Effector memory CD8-positive, alpha-beta T cell (primary cell): ENCODE results near the gene ANKRD34A.

Source experiments
- ATAC-seq: fragments of 150-1000 bp; cut with Tn5 transposase; replicated peaks from 2 replicates; pipeline ENCODE4 v1.10.0; 2021; ENCODE audit warnings: mild to moderate bottlenecking, moderate library complexity
- DNase-seq, 3 experiments: peaks; one replicate each; pipeline ENCODE4 v3.0.0; 2021
- H3K27ac Mint-ChIP-seq, 2 donors: one replicate each; pipeline ENCODE4 v1.8.0; 2022; ENCODE audit warnings: mild to moderate bottlenecking in 2 of 2, mixed read lengths in 2 of 2, moderate library complexity in 2 of 2
- H3K27me3 Mint-ChIP-seq, 2 donors: one replicate each; pipeline ENCODE4 v1.8.0; 2022; ENCODE audit warnings: mixed read lengths in 2 of 2
- H3K36me3 Mint-ChIP-seq: one replicate; pipeline ENCODE4 v1.8.0; 2022; ENCODE audit warnings: mild to moderate bottlenecking, moderate library complexity, mixed read lengths; ENCODE audit not compliant: insufficient read depth
- H3K4me1 Mint-ChIP-seq, 2 donors: one replicate each; pipeline ENCODE4 v1.8.0; 2022; ENCODE audit warnings: low read depth in 2 of 2, mixed read lengths in 2 of 2
- H3K4me3 Mint-ChIP-seq, 2 donors: one replicate each; pipeline ENCODE4 v1.8.0; 2022; ENCODE audit warnings: mild to moderate bottlenecking in 2 of 2, mixed read lengths in 2 of 2, moderate library complexity in 2 of 2
- H3K9me3 Mint-ChIP-seq, 2 donors: one replicate each; pipeline ENCODE4 v1.8.0; 2022; ENCODE audit warnings: mixed read lengths in 2 of 2
- total RNA-seq, 9 experiments: gene quantifications; one replicate each; lab custom pipeline; 2026; lab: John Stamatoyannopoulos, UW

ANKRD34A gene
- total RNA-seq: 1.5 to 5.8 (median 2.7) reads per million in 9 experiments

DNA sequence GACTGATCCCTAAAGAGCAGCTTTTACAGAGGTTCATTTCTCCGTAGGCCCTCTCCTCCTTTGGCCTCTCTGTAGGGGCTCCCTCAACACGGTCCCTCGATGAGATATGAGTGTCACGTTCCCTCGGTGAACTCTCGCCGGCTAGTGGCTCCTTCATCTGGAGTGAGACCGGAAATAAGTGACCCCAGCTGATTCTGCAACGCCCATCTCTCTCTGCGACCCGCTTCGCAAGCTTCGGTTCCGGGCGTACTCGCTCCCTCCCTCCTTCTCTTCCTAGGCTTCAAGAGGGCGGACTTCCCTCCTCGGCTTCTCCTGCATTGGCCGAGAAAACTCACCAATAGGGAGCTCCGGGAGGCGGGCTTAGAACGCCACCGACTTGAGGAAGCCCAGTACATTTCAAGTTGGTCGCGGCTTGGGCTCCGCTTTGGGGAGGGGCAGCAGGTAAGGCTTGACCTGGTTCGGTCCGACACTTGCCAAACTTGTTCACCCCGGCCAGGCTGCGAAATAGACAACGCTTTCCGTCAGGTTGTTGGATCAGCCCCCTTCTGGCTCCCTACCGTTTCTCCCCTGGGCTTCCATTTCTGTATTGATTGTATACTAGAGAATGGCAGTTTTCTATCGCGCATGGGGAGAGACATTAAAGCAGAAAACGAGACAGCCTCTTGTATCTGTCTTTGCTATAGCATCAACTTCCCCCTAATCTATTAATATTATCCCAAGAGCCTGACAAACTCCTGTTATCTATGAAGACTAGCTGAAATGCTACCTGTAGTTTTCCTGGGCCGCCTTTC is at the start of gene ANKRD34A, which contains the start of gene POLR3GL:
TSS of gene ANKRD34A (minus strand) at position 248 of the 791 bp plus-strand sequence. CDS start 2,816 bp downstream, outside the sequence.
TSS of gene POLR3GL (plus strand) at position 363 of the 791 bp plus-strand sequence. CDS start 10,176 bp downstream, outside the sequence.
- H3K27ac Mint-ChIP-seq: peak within 1 kb of the TSS; percentile 89 to 93
- H3K4me1 Mint-ChIP-seq: peaks cover 39 to 45% of the 10 kb centered on the region in 2 donors
- ATAC-seq (peak; percentile 90), DNase-seq (peak; percentile 85 to 91 (median 91))
- H3K27me3 Mint-ChIP-seq: no peaks in the 10 kb centered on the region
- H3K9me3 Mint-ChIP-seq: no peaks in the 10 kb centered on the region
- H3K4me3 Mint-ChIP-seq: peak within 1 kb of the TSS; percentile 96 to 99
- no peaks in the 10 kb centered on the region for H3K36me3 Mint-ChIP-seq

GRCh38 chr1:146013559-146013922 is 49.2 kb upstream of the ANKRD34A start:
- Mint-ChIP-seq H3K27ac (no peak overlapping the region), H3K27me3 (peaks cover 8 to 18% of the 10 kb centered on the region in 2 donors), H3K36me3 (no peaks in the 10 kb centered on the region), H3K9me3 (no peaks in the 10 kb centered on the region), H3K4me3 (no peak overlapping the region), H3K4me1 (peaks cover 4 to 5% of the 10 kb centered on the region in 2 donors)
- DNase-seq (no peak), ATAC-seq (no peak)

DNA sequence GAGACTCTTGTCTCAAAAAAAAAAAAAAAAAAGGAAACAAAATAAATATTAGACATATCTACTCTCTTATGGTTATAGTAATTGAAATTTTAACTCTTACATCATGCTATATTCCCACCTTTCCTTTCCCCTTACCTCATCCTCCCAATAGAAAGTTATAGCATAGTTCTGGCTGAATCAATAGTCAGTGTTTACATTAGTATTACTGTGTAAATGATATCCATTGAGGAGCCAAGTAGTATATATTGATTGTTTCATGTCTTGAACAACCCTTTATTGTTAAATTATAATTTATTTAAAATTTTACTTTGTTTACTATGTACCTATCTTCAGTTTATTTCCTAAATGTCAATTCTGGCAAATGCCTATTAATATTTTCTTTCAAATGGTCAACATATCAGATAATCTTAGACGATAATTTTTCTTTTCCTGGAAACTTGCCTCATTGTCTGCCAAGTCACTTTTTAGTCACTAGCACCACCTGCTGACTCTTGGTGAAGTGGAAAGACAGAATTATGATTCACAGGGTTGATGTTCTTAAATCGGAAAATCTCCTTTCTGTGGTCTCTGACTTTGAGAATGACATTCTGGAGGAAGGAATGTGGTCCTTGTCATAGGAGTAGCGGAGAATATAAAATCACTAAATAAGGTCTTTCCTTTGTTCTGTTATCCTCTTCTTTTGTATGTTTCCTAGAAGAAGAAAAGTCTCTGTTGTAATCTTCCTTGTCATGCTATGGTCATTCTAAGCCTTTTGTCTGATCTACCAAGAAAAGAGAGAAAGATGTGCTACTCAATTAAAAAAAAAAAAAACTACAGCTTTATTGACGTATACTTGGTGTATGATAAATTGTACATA is 48.6 kb upstream of the ANKRD34A start:
- H3K27me3 Mint-ChIP-seq: peaks cover 2 to 12% of the 10 kb centered on the region in 2 donors
- ATAC-seq (peak; percentile 74), DNase-seq (peak; percentile 59 to 68 (median 66))
- H3K4me1 Mint-ChIP-seq: peaks cover 4 to 5% of the 10 kb centered on the region in 2 donors
- H3K36me3 Mint-ChIP-seq: no peaks in the 10 kb centered on the region
- H3K9me3 Mint-ChIP-seq: no peaks in the 10 kb centered on the region
- H3K4me3 Mint-ChIP-seq: no peak overlapping the region
- H3K27ac Mint-ChIP-seq: no peak overlapping the region

DNA sequence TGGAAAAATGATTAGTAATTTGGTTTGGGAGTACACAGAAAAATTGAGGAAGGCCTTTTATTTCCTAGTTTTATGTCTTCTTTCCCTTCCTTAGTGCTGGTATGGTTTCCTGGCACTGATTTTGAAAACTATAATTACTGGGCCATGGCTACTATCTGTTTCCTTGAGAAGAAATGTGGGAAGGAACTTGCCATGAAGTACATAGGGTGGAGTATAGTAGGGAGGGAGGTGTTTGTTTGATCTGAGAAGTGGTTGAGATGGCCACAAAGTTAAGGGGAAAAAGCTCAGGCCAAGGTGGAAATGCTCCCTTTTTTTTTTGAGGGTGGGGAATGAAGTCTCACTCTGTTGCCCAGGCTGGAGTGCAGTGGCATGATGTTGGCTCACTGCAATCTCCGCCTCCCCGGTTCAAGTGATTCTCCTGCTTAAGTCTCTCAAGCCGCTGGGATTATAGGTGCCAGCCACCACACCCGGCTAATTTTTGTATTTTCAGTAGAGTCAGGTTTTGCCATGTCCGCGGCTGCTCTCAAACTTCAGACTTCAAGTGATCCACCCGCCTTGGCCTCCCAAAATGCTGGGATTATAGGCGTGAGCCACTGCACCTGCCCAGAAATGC is 45.9 kb upstream of the ANKRD34A start:
- Mint-ChIP-seq H3K4me3 (no peak overlapping the region), H3K9me3 (no peaks in the 10 kb centered on the region), H3K27me3 (no peaks in the 10 kb centered on the region), H3K27ac (no peak overlapping the region), H3K4me1 (peaks cover 20 to 28% of the 10 kb centered on the region in 2 donors), H3K36me3 (no peaks in the 10 kb centered on the region)
- no peak for ATAC-seq
- no peak for DNase-seq

DNA sequence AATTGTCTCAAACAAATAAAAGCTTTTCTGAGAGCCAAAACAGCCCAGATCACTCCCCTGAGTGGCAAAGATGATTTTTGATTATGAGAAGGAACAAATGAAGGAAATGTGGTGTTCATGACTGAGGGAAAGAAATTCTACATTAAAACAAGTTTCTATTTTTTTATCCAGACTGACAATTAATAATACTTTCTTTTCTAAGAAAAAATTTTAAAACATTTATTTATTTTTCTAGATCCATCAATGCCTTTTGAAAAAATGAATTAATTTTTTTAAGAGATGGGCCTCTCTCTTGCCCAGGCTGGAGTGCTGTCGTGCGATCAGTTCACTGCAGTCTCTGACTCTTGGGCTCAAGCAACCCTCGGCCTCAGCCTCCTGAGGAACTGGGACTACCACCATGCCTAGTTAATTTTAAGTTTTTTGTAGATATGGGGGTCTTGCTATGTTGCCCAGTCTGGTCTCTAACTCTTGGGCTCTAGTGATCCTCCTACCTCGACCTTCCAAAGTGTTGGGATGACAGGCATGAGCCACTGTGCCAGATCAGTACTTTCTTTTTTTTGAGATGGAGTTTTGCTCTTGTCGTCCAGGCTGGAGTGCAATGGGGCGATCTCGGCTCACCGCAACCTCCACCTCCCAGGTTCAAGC is 43.2 kb upstream of the ANKRD34A start:
- peak overlapping the region in 1 of 2 donors; percentile 76 for H3K4me3 Mint-ChIP-seq
- peaks cover 2% of the 10 kb centered on the region for H3K36me3 Mint-ChIP-seq
- no peaks in the 10 kb centered on the region for H3K9me3 Mint-ChIP-seq
- DNase-seq (no peak), ATAC-seq (no peak)
- peak overlapping the region; percentile 65 to 81 for H3K27ac Mint-ChIP-seq
- H3K27me3 Mint-ChIP-seq: no peaks in the 10 kb centered on the region
- peaks cover 26 to 34% of the 10 kb centered on the region in 2 donors for H3K4me1 Mint-ChIP-seq

GRCh38 chr1:146001709-146002108 is 37.3 kb upstream of the ANKRD34A start:
- H3K27me3 Mint-ChIP-seq: no peaks in the 10 kb centered on the region
- peaks cover 13% of the 10 kb centered on the region for H3K36me3 Mint-ChIP-seq
- peak overlapping the region; percentile 86 to 91 for H3K27ac Mint-ChIP-seq
- DNase-seq (no peak), ATAC-seq (no peak)
- peak overlapping the region; percentile 54 to 99 for H3K4me3 Mint-ChIP-seq
- H3K9me3 Mint-ChIP-seq: no peaks in the 10 kb centered on the region
- peaks cover 58 to 67% of the 10 kb centered on the region in 2 donors for H3K4me1 Mint-ChIP-seq

- Mint-ChIP-seq H3K36me3 (peaks cover 35% of the 10 kb centered on the region), H3K9me3 (no peaks in the 10 kb centered on the region), H3K4me3 (peak overlapping the region; percentile 93 to 99), H3K27ac (peak overlapping the region; percentile 89 to 91), H3K27me3 (no peaks in the 10 kb centered on the region), H3K4me1 (peaks cover 45 to 55% of the 10 kb centered on the region in 2 donors)
- peak; percentile 52 for ATAC-seq
- peak in 2 of 3 experiments; percentile 24 for DNase-seq
These were observed 35.1 kb upstream of the ANKRD34A start for GRCh38 chr1:145999321-146000024.

DNA sequence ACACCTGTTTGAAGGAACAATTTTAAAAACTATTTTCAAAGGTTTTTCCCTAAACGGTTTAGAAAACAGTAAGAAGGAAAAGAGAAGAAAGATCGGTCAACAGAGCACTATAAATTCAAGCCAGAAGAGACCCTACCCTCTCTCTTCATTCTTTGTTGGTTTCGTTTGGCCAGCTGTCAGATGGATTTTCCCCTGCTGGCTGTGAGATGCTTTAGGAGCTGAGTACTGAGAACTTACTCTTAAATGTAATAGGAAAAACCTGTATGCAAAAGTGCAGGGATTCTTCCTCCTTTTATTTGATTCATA is 33.3 kb upstream of the ANKRD34A start:
- DNase-seq (no peak), ATAC-seq (no peak)
- Mint-ChIP-seq H3K4me1 (peaks cover 56 to 64% of the 10 kb centered on the region in 2 donors), H3K36me3 (peaks cover 50% of the 10 kb centered on the region), H3K9me3 (no peaks in the 10 kb centered on the region), H3K4me3 (peak overlapping the region; percentile 93 to 99), H3K27me3 (no peaks in the 10 kb centered on the region), H3K27ac (peak overlapping the region; percentile 93 to 99)

- ATAC-seq: peak; percentile 44
- Mint-ChIP-seq H3K4me3 (peak overlapping the region; percentile 93 to 99), H3K27ac (peak overlapping the region; percentile 93 to 99), H3K27me3 (no peaks in the 10 kb centered on the region), H3K4me1 (peaks cover 59 to 69% of the 10 kb centered on the region in 2 donors), H3K36me3 (peaks cover 55% of the 10 kb centered on the region), H3K9me3 (no peaks in the 10 kb centered on the region)
- DNase-seq: peak in 2 of 3 experiments; percentile 26 to 38
These were observed 32.8 kb upstream of the ANKRD34A start for GRCh38 chr1:145997016-145997717.

DNA sequence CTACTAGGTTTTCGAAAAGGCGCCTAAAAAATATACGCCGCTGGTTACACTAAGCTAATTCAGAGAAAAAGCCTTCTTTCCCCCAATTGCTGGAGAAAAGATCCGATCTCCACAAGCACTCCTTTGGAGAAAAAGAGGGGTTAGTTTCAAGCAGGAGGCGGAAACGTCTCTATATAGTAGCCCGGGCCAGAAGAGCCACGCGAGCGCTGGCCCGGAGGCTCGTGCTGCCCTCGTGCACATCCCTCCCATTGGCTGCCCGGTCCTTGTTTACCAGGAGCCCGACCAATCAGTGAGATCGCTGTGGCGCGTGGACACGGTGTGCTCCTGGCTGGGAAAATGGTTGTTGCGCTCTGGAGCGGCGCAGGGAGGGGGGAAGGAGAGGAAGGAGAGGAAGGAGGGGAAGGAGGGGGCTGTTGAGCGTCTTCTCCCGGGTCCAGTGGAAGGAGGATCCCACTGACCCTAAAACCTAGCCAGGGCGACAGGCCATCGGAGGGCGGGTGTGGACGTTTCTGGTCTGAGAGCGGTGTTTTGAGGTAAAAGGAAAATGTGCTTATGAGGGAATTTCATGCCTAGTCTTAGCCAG is 32.1 kb upstream of the ANKRD34A start, which contains the start of gene TXNIP:
TSS of gene TXNIP (minus strand) at position 147 of the 583 bp plus-strand sequence. CDS start 313 bp downstream, outside the sequence.
- peaks cover 60 to 70% of the 10 kb centered on the region in 2 donors for H3K4me1 Mint-ChIP-seq
- peak within 1 kb of the TSS; percentile 93 to 99 for H3K27ac Mint-ChIP-seq
- no peaks in the 10 kb centered on the region for H3K9me3 Mint-ChIP-seq
- peaks cover 62% of the 10 kb centered on the region for H3K36me3 Mint-ChIP-seq
- no peaks in the 10 kb centered on the region for H3K27me3 Mint-ChIP-seq
- DNase-seq: peak; percentile 75 to 76 (median 76)
- H3K4me3 Mint-ChIP-seq: peak within 1 kb of the TSS; percentile 93 to 99
- ATAC-seq: peak; percentile 89

DNA sequence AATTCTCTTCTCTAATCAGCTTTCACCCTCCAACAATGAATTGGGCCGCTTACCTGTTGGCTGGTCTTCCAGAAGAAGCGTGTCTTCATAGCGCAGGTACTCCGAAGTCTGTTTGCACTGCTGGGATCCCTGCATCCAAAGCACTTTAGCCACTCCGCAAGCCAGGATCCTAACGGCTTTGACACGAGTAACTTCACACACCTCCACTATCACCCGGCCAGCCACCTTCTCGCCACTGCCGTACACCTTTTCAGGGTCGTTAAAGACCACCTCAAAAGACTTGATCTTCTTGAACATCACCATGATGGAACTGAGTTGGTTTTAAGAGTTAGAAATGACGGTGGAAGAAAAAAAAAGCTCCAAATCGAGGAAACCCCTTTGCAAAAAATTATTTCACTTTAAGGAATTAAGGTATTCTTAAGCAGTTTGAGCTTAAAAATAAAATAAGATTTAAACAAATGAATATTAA is 31.6 kb upstream of the ANKRD34A start:
- Mint-ChIP-seq H3K36me3 (peaks cover 61% of the 10 kb centered on the region), H3K4me1 (peaks cover 61 to 72% of the 10 kb centered on the region in 2 donors), H3K4me3 (peak overlapping the region; percentile 93 to 99), H3K9me3 (no peaks in the 10 kb centered on the region), H3K27me3 (no peaks in the 10 kb centered on the region), H3K27ac (peak overlapping the region; percentile 93 to 99)
- ATAC-seq: no peak
- DNase-seq: no peak
